Measurements from ENCODE around the gene MAPRE3.

Gene MAPRE3

DNA sequence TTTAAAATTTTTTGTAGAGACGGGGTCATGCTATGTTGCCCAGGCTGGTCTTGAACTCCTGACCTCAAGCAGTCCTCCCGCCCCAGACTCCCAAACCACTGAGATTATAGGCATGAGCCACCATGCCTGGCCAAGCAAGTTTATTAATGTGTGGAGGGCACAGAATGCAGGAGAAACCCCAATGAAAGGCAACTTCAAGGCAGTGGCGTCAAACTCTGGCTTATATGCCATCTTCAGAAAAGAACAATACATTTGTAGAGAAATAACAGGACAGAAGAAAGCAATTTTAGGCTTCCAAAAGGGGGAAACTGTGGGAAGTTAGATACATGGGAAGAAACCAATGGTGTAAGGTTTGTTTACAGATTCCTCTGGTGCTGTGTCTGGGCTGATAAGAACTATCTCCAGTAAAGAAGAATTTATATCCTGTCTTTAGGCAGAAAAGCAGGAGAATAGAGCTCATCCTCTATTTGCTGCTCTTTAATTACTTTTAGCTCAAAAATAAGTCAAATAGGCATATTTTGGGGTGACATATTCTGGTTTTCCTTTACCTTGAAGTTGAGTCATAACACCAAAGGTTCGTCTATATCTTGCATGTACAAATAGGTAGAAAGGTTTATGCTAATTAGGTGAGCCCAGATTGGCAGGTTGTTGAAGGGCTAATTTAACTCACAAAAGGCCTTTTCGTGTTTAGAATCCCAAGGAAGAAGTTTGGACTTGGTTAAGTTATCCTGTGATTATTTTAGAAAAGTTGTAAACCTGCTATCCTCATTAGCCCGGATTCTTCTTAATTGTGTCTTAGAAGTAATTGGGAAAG, 36.4 kb downstream of the MAPRE3 start:
- TF ChIP-seq, protein P1, sequence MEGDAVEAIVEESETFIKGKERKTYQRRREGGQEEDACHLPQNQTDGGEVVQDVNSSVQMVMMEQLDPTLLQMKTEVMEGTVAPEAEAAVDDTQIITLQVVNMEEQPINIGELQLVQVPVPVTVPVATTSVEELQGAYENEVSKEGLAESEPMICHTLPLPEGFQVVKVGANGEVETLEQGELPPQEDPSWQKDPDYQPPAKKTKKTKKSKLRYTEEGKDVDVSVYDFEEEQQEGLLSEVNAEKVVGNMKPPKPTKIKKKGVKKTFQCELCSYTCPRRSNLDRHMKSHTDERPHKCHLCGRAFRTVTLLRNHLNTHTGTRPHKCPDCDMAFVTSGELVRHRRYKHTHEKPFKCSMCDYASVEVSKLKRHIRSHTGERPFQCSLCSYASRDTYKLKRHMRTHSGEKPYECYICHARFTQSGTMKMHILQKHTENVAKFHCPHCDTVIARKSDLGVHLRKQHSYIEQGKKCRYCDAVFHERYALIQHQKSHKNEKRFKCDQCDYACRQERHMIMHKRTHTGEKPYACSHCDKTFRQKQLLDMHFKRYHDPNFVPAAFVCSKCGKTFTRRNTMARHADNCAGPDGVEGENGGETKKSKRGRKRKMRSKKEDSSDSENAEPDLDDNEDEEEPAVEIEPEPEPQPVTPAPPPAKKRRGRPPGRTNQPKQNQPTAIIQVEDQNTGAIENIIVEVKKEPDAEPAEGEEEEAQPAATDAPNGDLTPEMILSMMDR (conservative IDR thresholded peaks at IDR 0.05), result no peak
- no peak for TF ChIP-seq ZFX (IDR thresholded peaks at IDR 0.05)
- H3K27ac ChIP-seq, result no peak overlapping the region

DNA sequence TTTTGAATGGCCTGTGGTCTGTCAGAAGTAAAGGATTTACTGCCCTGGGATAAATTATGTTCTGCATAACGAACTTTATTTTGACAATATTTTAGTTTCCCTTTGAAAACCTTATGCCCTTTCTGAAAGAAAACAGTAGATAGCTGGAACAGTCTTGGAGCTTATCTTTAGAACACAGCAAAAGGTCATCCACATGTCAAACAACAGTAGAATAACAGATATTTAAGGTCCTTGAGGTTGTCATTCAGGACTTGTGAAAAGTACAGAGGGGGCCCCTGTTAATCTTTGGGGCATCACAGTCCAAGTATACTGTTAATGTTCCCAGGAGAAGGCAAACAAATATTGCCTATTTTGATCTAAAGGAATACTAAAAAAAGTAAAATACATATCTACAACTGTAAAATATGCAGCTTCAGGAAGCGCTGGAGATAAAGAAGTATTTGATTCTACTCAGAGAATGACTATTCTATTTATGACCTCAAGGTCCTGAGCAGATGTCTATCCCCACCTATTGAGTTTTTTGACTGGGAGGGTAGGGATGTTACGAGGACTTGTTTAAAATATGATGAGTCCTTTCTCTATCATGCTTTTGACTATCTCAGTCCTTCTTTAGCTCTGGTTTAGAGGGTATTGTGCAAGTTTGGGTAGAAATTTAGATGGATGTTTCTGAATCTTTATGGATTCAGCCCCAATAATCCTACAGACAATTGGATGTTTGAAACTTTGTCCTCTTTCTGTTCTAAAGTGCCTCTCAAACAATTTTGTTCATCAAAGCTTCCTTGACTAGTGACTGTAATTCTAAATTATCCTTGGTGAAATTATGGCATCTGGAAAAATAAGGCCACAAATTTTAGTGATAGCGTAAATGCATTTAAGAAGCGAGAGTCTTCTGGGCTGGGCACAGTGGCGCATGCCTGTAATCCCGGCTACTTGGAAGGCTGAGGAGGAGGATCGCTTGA, 37.3 kb downstream of the MAPRE3 start:
- TF ChIP-seq, protein P1 (conservative IDR thresholded peaks at IDR 0.05), result no peak
- no peak for TF ChIP-seq ZFX (IDR thresholded peaks at IDR 0.05)
- no peak overlapping the region for H3K27ac ChIP-seq

DNA sequence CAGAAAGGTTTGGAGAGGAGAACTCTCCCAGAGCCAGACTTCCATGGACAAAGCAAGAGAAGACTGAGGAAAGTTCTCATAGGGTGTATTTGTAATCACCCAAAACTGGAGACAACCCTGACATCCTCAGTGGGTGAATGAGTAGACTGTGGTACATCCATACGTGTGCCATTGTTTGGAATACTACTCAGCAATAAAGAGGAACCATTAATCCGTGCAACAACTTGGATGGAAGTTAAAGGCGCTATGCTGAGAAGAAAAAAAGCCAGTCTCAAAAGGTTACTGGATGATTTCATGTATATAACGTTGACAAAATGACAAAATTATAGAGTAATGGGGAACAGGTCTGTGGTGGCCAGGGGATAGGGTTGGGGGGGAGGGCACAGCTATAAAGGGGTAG, 38.2 kb downstream of the MAPRE3 start:
- TF ChIP-seq ZFX (IDR thresholded peaks at IDR 0.05), result no peak
- TF ChIP-seq, protein P1 (conservative IDR thresholded peaks at IDR 0.05), result no peak

DNA sequence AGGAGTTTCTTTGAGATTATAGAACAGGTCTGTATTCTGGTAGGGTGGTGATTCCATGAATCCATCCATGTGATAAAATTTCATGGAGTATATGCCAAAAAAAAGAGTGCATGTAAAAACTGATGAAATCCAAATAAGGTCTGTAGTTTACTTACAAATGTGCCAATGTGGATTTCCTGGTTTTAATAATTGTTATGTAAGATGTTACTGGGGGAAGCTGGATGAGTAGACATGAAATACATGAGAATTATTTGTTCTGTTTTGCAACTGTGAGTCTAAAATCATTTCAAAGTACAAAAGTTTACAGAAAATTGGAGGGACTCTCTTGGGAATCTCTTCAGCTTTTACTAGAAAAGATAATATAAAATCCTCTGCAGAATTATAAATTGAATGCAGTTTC, 38.6 kb downstream of the MAPRE3 start:
- TF ChIP-seq, protein P1 (conservative IDR thresholded peaks at IDR 0.05), result no peak
- no peak for TF ChIP-seq ZFX (IDR thresholded peaks at IDR 0.05)

More for the DNA sequence above, 38.2 kb downstream of the MAPRE3 start:
- H3K27ac ChIP-seq, result no peak overlapping the region

DNA sequence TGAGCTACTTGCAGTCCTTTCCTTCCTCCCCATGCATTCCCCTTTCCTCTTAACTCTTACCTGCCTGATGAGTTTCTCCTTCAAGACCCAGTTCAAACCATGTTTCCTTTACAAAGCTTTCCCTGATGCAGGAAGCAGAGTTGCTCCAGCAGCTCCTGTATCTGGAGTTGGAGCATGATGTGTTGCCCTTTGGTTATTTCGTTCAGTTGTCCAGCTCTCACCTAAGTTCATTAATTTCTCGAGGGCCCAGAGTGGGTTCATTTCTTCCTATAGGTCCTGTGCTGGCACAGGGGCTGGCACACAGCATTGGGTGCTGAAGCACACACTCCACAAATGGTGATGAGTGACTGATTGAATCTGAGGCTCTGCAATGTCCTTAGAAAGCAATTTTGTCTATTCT, 39.3 kb downstream of the MAPRE3 start:
- no peak overlapping the region for H3K27ac ChIP-seq

More for the DNA sequence above, 38.6 kb downstream of the MAPRE3 start:
- no peak overlapping the region for H3K27ac ChIP-seq

DNA sequence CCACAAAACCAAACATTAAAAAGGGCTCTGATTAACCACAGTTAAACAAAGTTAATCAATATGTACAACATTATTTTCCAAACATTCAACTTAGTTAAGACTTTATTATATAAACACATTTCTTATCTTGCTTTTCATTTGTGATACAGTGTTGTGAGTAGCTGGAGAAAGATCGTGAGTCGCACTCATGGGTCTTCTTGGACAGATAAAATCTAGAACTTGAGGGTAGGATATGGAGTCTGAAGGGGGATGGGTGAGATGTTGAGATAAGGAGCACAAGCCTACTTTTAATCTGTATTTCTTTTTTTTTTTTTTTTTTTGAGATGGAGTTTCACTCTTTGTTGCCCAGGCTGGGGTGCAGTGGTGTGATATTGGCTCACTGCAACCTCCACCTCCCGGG, 39.7 kb downstream of the MAPRE3 start:
- H3K27ac ChIP-seq, result no peak overlapping the region
- TF ChIP-seq ZFX (IDR thresholded peaks at IDR 0.05), result no peak
- TF ChIP-seq, protein P1 (conservative IDR thresholded peaks at IDR 0.05), result no peak

More for the DNA sequence above, 39.3 kb downstream of the MAPRE3 start:
- TF ChIP-seq, protein P1 (conservative IDR thresholded peaks at IDR 0.05), result no peak
- TF ChIP-seq ZFX (IDR thresholded peaks at IDR 0.05), result no peak

DNA sequence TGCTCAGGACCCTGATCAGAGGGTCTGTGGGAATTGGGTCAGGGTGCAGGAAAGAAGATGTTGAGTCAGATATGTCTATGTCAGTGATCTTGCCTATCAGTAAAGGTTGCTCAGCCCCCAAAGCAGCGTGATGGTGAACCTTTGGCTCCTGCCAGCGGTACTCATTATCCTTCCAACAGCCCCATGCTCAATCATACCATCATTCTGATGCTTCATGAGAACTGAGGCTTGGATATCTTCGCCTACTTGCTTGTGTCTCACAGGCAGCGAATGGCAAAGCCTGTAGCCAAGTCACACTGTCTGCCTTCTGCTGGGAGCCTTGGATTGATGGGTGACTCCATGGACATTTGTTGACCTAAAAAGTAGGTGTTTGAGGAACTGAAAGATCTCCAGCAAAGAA, 43.3 kb downstream of the MAPRE3 start:
- no peak overlapping the region for H3K27ac ChIP-seq
- TF ChIP-seq, protein P1 (conservative IDR thresholded peaks at IDR 0.05), result no peak
- no peak for TF ChIP-seq ZFX (IDR thresholded peaks at IDR 0.05)

Measured in C4-2B (cell line).